Right atrium auricular region (tissue), 2 donors: ENCODE measurements around the gene SUN2. TPM values are rescaled to one million over a fixed set of nuclear protein-coding genes. Genes with fewer than 3 reads are reported as not detected.

Source experiments
- DNase-seq: peaks from one replicate; pipeline ENCODE4 v3.0.0-alpha.2; 2019; ENCODE audit warnings: low spot score
- H3K27ac ChIP-seq, 2 donors: fragments of 200-600 bp; sonication (generic); 1 replicate in 1 of 2; 2 replicates in 1 of 2; pipeline ENCODE4 v1.5.1; 2016 to 2019
- H3K27me3 ChIP-seq, 2 donors: fragments of 200-600 bp; sonication (generic); one replicate each; pipeline versions ENCODE4 v1.5.1 to v1.6.0; 2017 to 2019
- H3K36me3 ChIP-seq: fragments of 200-600 bp; sonication (generic); one replicate; pipeline ENCODE4 v1.5.1; 2016
- H3K4me1 ChIP-seq, 2 donors: fragments of 200-600 bp; sonication (generic); one replicate each; pipeline versions ENCODE4 v1.5.1 to v1.6.0; 2017 to 2019
- H3K4me3 ChIP-seq, 2 donors: fragments of 200-600 bp; sonication (generic); 1 replicate in 1 of 2; 2 replicates in 1 of 2; pipeline ENCODE4 v1.5.1; 2017 to 2019; ENCODE audit warnings: mild to moderate bottlenecking in 1 of 2, moderate library complexity in 1 of 2
- H3K9me3 ChIP-seq, 2 donors: fragments of 200-600 bp; sonication (generic); one replicate each; pipeline ENCODE4 v1.5.1; 2019
- total RNA-seq, 2 donors: library from RNA; depleted of rRNA; stranded (reverse); fragments of >200 nt; gene quantifications; one replicate each; pipeline ENCODE4 v1.1.0, GENCODE V29; 2016
- TF ChIP-seq, protein P1 (sequence below), 2 donors: fragments of 200-600 bp; sonication (generic); IDR thresholded peaks; one replicate each; pipeline ENCODE4 v1.5.1; 2019; ENCODE audit warnings: antibody characterized with exemption in 2 of 2

SUN2 gene
- total RNA-seq, 2 donors from 2014 or later, result 155 to 252 TPM

DNA sequence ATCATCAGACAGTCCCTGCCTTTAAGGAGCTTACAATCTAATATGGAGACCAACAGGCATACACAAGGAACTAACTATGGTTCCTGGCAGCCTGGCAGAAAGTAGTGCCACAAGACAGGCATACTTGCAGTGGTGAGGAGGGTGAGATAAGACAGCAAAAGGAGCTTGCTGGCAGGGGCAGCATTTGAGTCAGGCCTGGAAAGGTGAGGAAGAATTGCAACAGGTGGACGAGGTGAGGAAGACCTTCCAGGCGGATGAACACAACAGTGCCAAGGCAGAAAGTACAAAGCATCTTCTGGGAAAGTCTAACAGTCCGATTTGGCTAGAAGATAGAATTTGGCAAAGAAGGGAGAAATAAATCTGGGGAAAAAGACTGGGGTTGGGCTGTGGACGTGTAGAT is 33.8 kb upstream of the SUN2 start:
- TF ChIP-seq, protein P1, sequence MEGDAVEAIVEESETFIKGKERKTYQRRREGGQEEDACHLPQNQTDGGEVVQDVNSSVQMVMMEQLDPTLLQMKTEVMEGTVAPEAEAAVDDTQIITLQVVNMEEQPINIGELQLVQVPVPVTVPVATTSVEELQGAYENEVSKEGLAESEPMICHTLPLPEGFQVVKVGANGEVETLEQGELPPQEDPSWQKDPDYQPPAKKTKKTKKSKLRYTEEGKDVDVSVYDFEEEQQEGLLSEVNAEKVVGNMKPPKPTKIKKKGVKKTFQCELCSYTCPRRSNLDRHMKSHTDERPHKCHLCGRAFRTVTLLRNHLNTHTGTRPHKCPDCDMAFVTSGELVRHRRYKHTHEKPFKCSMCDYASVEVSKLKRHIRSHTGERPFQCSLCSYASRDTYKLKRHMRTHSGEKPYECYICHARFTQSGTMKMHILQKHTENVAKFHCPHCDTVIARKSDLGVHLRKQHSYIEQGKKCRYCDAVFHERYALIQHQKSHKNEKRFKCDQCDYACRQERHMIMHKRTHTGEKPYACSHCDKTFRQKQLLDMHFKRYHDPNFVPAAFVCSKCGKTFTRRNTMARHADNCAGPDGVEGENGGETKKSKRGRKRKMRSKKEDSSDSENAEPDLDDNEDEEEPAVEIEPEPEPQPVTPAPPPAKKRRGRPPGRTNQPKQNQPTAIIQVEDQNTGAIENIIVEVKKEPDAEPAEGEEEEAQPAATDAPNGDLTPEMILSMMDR (IDR thresholded peaks at IDR 0.05), result no peak
- Histone ChIP-seq H3K27me3 (no peaks in the 10 kb centered on the region), H3K27ac (peak overlapping the region; percentile 81 to 93), H3K4me1 (peaks cover 0 to 59% of the 10 kb centered on the region in 2 donors), H3K9me3 (no peaks in the 10 kb centered on the region), H3K4me3 (no peak overlapping the region), H3K36me3 (no peaks in the 10 kb centered on the region)
- no peak for DNase-seq

DNA sequence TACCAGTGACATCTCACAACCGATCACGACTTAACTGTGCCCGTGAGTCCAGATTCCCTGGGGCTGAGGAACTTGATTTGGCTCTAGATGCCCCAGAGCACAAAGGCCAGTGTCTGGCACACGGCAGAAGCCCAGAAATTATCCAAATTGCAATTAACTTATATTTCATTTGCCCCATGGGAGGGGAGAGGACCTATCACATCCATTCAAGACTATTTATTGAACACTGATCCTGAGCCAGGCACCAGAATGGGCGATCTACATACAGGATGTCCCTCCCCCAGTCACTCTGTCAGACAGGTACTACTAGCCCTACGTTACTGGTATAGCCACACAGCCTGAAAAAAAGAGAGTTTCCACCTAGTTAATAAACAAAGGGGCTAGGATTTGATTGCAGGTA is 33.0 kb upstream of the SUN2 start:
- H3K4me1 ChIP-seq, result peaks cover 0 to 60% of the 10 kb centered on the region in 2 donors
- TF ChIP-seq, protein P1 (IDR thresholded peaks at IDR 0.05), result no peak
- H3K4me3 ChIP-seq, result no peak overlapping the region
- H3K9me3 ChIP-seq, result no peaks in the 10 kb centered on the region
- no peaks in the 10 kb centered on the region for H3K36me3 ChIP-seq
- H3K27me3 ChIP-seq, result no peaks in the 10 kb centered on the region
- peak overlapping the region; percentile 81 to 93 for H3K27ac ChIP-seq
- no peak for DNase-seq

DNA sequence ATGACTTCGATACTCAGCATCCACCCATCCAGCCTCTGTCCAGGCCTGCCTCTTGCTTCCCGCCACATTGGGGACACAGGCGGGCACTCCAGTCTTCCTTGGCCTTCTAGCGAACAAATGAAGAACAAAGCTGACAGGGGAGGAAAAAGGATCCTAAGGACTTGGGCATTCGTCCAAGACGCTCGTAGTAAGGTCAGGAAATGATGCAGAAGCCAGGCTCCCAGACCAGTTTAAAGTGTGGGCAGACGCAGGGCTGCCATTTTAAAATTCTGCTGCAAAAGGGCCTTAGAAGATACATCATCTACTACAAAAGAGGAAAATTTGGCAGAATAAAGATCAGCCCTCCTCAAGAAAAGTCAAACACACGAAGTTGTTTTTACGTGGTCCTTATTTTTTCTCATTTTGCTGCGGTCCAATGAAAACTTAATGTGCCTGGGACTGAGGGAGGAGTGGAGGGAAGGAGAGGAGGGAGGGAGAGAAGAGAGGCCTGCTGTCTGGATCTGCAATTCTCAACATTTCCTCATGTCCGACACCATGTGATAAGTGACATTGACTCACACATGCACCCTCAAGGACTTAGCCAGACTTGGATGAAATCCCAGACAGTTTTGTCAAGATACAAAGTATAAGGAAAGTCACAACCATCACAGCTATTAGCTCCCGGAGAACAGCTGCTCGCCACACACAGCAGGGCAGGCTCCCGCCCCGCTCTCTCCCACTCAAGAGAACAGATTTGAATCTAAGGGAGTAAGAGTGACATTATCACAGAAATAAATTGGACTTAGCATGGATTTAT is 32.4 kb upstream of the SUN2 start:
- DNase-seq, result peak; percentile 77
- Histone ChIP-seq H3K4me3 (no peak overlapping the region), H3K9me3 (no peaks in the 10 kb centered on the region), H3K27ac (peak overlapping the region; percentile 81 to 93), H3K27me3 (no peaks in the 10 kb centered on the region), H3K4me1 (peaks cover 0 to 62% of the 10 kb centered on the region in 2 donors), H3K36me3 (no peaks in the 10 kb centered on the region)
- TF ChIP-seq, protein P1 (IDR thresholded peaks at IDR 0.05), result no peak

DNA sequence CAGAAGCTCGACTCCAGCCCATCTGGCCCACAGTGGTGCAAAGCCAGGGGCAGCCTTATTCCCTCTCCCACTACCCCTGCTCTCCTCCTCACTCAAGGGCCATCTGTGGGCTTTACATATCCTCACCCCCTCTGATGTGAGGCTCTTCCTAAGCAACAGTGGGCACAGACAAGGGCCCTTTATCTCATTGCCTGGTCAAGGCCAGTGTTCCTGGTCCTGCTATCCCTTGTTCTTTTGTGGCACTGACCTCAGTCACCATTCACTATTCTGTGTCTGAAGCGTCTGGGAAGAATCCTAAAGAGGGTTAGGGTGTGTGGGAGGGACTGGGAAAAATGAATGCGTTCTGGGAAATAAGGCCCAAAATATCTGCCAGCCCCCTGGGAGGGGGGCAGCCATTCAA is 30.8 kb upstream of the SUN2 start:
- Histone ChIP-seq H3K4me1 (peaks cover 0 to 72% of the 10 kb centered on the region in 2 donors), H3K36me3 (no peaks in the 10 kb centered on the region), H3K27ac (peak overlapping the region; percentile 81 to 93), H3K4me3 (no peak overlapping the region), H3K27me3 (no peaks in the 10 kb centered on the region), H3K9me3 (no peaks in the 10 kb centered on the region)
- TF ChIP-seq, protein P1 (IDR thresholded peaks at IDR 0.05), result no peak
- no peak for DNase-seq

DNA sequence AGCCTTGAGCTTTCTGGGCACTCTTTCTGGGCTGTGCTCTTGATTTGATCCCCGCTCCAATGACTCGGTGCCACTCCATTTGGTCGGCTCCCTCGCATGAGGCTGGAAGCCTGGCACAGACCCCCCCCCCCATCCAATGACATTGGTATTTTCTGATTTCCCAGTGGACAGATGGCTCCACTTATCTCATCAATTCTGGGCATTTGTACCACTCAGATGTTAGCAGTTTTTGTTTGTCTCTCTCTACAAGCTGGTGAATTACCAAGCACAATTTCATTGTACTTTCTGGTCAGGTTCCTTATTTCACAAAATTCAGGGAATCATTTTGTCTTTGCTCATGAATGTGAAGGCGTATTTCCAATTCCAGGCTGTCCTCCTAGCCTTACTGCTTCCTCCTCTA is 29.1 kb upstream of the SUN2 start:
- Histone ChIP-seq H3K4me3 (no peak overlapping the region), H3K4me1 (peaks cover 0 to 89% of the 10 kb centered on the region in 2 donors), H3K9me3 (no peaks in the 10 kb centered on the region), H3K27ac (peak overlapping the region; percentile 81 to 93), H3K27me3 (no peaks in the 10 kb centered on the region), H3K36me3 (peaks cover 4% of the 10 kb centered on the region)
- DNase-seq, result no peak
- TF ChIP-seq, protein P1 (IDR thresholded peaks at IDR 0.05), result no peak
